Head of caudate nucleus (tissue), 42 donors: ENCODE measurements around the gene TLE1.

Experiments used
- DNase-seq, 42 donors: peaks; one replicate each; pipeline versions ENCODE4 v3.0.0 to v3.0.0-alpha.2; 2020 to 2021; ENCODE audit warnings: mixed read lengths in 7 of 42
- intact Hi-C: fragments of 100-400 bp; cut with DNase I; formaldehyde crosslinking; loops from one replicate; pipeline ENCODE4 v1.15.0; 2022

The TLE1 gene

GRCh38 chr9:81566074-81566698 is 123.2 kb downstream of the TLE1 start:
- no peak for DNase-seq

GRCh38 chr9:81565609-81566008 is 123.7 kb downstream of the TLE1 start:
- intact Hi-C loops = no loop called here
- no peak for DNase-seq

More at GRCh38 chr9:81566074-81566698, 123.2 kb downstream of the TLE1 start:
- intact Hi-C loops = no loop called here

- no peak for DNase-seq
- intact Hi-C loops = no loop called here
These were observed 124.2 kb downstream of the TLE1 start for GRCh38 chr9:81565144-81565543.

GRCh38 chr9:81564632-81565031 is 124.7 kb downstream of the TLE1 start:
- peak in 19 of 42 donors; percentile 7 to 71 (median 41) for DNase-seq
- intact Hi-C loops = no loop called here

GRCh38 chr9:81563739-81564138 is 125.6 kb downstream of the TLE1 start:
- intact Hi-C loops = no loop called here

GRCh38 chr9:81563020-81563407 is 126.3 kb downstream of the TLE1 start:
- no peak for DNase-seq
- intact Hi-C loops = no loop called here

More at GRCh38 chr9:81563739-81564138, 125.6 kb downstream of the TLE1 start:
- DNase-seq = no peak

- intact Hi-C loops = no loop called here
- no peak for DNase-seq
These were observed 126.9 kb downstream of the TLE1 start for GRCh38 chr9:81562231-81563019.

GRCh38 chr9:81560851-81561732 is 128.3 kb downstream of the TLE1 start:
- no peak for DNase-seq
- intact Hi-C loops = no loop called here

GRCh38 chr9:81559709-81560108 is 129.6 kb downstream of the TLE1 start:
- intact Hi-C loops = no loop called here
- no peak for DNase-seq

GRCh38 chr9:81559197-81559596 is 130.2 kb downstream of the TLE1 start:
- intact Hi-C loops = no loop called here
- no peak for DNase-seq

- DNase-seq = no peak
- intact Hi-C loops = no loop called here
These were observed 131.1 kb downstream of the TLE1 start for GRCh38 chr9:81558091-81558830.

- intact Hi-C loops = no loop called here
- no peak for DNase-seq
These were observed 131.8 kb downstream of the TLE1 start for GRCh38 chr9:81557452-81558090.

- no peak for DNase-seq
- intact Hi-C loops = no loop called here
These were observed 132.4 kb downstream of the TLE1 start for GRCh38 chr9:81556923-81557322.

- intact Hi-C loops = no loop called here
- no peak for DNase-seq
These were observed 136.8 kb downstream of the TLE1 start for GRCh38 chr9:81552581-81552991.

GRCh38 chr9:81550207-81550583 is 139.2 kb downstream of the TLE1 start:
- intact Hi-C loops = no loop called here

GRCh38 chr9:81549500-81550206 is 139.7 kb downstream of the TLE1 start:
- intact Hi-C loops = no loop called here

More at GRCh38 chr9:81550207-81550583, 139.2 kb downstream of the TLE1 start:
- no peak for DNase-seq

GRCh38 chr9:81548911-81549310 is 140.4 kb downstream of the TLE1 start:
- no peak for DNase-seq
- intact Hi-C loops = no loop called here

More at GRCh38 chr9:81549500-81550206, 139.7 kb downstream of the TLE1 start:
- no peak for DNase-seq

- intact Hi-C loops = no loop called here
- DNase-seq = no peak
These were observed 142.9 kb downstream of the TLE1 start for GRCh38 chr9:81546489-81546888.
